Stimulated activated CD8-positive, alpha-beta memory T cell treated with anti-CD3 and anti-CD28 coated beads, Interleukin-4, amount 100 ng/mL, for 48 hours (primary cell): ENCODE data around the gene KIAA2012.

Experiments
- DNase-seq: peaks from one replicate; pipeline ENCODE4 v3.0.0-alpha.2; 2020

KIAA2012 gene

DNA sequence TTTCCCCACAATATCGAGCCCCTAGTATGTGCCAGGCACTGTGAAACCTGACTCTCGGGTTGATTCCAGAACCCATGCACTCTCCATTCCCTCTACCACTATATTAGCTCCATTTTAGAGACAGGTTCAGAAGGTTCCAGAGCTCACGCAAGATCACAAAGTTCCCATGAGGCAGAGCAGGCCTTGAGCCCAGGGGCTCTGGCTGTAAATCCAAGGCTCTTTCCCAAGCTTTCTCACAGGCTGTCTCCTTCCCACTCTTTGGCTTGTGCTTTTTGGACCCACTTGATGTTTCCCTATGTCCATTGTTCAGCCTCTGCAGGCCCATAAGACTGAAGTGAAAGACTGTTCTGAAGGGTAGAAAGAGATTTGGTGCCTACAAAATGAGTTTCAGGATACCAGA, 15.7 kb downstream of the KIAA2012 start:
- DNase-seq, result no peak

DNA sequence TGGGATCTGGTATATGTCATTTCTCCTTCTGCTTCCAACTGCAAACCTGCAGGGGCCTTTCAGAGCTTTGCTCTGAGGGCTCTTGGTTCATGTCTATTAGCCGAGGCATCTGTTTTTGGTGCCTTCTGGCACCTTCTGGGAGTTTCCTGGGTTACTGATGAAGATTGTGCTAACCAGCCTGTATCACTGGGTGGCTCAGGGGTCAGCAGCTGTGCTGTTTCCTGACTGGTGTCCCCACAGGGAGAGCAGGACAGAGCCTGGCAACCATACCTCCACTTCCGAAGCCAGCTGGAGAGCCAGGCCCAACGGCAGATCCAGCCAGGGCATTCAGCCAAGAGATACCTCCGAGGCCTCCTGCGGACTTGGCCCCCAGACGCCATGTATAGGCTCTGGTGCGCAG, 17.5 kb downstream of the KIAA2012 start:
- DNase-seq, result no peak

DNA sequence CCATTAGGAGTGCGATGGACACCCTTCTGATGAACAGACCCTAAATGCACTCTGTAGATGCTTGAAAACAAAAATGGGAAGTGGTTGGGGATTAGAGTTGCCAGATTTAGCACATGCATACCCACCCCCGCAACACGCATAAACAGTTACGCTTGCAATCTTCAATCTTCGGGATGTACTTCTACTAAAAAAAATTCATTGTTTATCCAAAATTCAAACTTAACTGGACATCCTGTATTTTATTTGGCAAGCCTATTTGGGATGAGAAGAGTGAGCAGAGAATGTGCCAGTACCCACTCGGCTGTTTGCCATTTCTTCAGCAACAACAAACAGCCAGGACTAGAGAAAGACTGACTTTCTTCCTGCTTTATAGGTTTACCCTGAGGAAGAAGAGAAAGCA, 18.4 kb downstream of the KIAA2012 start:
- no peak for DNase-seq

GRCh38 chr2:202094426-202094986, 21.5 kb downstream of the KIAA2012 start:
- DNase-seq, result no peak

- DNase-seq, result no peak
Observed at GRCh38 chr2:202095235-202095634, 22.2 kb downstream of the KIAA2012 start.

DNA sequence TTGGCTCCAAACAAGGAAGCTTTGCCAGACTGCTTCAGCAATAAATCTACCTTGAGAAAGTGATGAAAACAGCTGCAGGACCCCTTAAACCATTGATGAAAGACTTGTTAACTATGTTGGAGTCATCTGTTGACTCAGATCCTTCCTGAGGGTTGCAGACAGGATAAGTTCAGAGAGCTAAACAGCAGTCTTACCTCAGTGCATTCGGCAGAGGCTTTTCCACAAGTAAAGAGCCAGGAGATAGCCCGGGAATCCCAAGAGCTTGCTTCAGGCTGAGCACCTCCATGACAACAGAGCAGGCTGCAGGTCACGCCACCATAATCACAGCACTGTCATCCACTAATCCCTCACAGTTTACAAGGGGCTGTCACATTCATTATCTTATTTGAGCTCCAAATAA, 23.7 kb downstream of the KIAA2012 start:
- DNase-seq, result no peak

DNA sequence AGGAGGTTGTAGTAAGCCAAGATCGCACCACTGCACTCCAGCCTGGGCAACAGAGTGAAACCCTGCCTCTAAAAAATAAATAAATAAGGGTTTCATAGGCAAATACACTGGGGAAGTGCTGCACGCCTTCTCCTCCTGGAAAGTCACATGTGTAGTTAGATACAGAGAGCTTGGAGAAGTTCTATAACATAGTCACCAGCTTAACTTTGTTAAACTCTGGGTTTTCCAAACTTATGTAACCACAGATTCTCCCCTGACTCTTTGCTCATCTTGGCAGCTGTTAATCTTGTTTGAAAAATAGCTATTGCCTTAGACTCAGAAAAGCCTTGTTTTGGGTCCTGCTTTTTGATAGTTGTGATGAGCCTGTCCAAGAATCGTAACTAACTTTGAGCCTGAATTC, 25.2 kb downstream of the KIAA2012 start:
- DNase-seq, result no peak

DNA sequence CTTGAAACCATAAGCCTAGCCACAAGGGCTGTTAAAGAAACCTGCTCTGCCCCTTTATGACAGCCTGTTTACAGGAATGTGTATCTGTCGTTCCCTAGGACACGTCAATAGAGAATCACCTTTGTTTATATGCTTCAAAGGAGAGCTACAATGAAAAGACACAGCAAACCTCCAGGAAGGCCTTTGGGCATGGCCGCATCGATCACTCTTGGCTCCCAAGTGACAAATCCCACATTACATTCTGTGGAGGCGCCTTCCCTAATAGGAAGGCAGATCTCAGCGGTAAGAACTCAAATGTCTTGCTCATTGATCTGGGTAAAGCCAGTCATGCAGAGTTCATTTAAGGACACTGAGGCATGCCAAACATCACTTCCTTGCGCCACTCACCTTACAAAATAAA, 26.5 kb downstream of the KIAA2012 start:
- DNase-seq, result no peak

DNA sequence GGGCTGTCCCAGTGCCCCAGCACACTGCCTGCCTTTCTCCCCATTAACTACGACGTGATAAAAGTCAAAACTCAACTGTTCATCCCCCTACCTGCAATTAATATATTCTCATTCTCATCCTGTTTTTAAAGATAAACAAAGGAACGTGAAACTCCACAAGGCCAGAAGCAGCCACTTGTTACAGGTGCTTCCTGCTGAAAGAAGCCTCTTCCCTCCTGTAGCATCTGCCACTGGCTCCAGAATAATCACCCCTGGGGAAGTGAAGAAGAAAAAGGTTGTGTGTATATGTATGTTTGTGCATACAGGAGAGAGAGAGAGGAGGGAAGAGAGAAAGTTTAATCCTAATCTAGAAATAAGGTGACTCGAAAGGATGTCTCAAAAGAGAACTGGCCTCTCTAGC, 27.1 kb downstream of the KIAA2012 start:
- no peak for DNase-seq

- no peak for DNase-seq
Observed at GRCh38 chr2:202101026-202101579, 28.0 kb downstream of the KIAA2012 start.

DNA sequence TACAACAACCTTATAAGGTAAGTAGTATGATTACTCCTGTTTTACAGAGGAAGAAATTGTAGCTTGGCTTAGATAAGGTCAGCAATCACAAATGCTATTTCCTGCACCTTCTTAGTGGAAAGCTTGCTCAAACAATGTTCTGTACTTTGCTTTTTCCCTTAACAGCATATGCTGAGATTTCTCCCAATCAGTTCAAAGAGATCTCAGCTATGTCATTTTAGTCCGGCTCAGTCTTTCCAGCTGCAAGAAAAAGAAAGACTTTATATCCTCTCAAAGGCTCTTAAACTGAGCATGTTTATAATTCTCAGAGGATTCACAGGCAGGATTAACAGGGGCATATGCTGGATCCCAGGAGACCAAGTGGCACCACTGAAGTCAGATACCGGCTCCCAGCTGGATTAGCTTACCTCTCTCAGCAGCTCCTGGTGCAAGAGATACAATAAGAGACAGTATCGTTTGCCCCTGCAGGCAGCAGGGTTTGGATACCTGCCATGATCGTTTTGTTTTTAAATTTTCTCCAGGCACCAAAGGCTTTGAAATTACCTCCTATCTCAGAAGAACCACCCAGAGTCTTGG, 29.5 kb downstream of the KIAA2012 start:
- DNase-seq, result no peak

GRCh38 chr2:202104286-202104870, 31.3 kb downstream of the KIAA2012 start:
- peak; percentile 80 for DNase-seq

DNA sequence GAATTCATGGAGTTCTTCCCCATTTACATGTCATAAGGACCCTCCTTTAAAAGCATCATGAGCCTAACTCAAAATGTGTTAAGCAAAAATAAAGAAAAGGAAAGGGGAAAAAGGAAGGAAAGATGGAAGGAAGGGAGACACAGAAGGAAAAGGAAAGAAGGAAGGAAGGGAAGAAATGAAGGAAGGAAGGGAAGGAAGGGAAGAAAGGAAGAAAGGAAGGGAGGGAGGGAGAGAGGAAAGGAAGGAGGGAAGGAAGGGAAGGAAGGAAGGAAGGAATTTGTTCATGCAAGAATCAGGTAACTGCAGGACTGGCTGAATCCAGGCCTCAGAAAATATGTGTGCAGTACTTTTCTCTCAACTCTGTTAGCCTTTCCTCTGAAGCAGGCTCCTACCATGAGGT, 32.0 kb downstream of the KIAA2012 start:
- no peak for DNase-seq

- DNase-seq, result no peak
Observed at GRCh38 chr2:202108345-202108744, 35.3 kb downstream of the KIAA2012 start.

DNA sequence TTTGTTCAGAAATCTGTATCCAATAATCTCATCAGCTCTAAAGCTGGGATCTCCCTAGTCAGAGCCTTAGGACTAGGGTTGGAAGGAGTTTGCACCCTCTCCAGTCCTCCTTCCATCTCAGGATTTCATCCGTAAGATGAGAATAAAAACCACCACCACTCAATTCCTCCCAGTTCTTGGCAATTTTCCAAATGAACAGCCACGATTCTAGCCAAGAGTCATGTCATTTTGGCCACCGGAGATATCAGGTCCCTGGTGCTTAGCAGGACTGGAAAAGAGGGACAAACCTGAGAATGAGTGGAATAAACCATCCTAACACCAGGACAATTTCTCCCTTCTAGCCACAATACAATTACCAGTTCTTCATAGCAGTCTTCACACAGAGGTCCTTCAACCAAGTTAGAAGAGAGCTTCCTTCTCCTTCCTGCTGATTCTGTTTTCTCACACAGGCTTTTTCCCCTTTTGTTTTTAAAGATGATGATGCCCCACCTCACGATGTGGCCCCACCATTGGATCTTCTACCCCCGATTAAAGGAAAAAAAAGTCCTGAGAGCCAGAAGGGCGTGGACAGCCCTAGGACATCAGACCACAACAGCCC, 36.2 kb downstream of the KIAA2012 start:
- no peak for DNase-seq

GRCh38 chr2:202109737-202110184, 36.7 kb downstream of the KIAA2012 start:
- no peak for DNase-seq

- DNase-seq, result no peak
Observed at GRCh38 chr2:202110491-202110890, 37.4 kb downstream of the KIAA2012 start.

GRCh38 chr2:202112041-202112440, 39.0 kb downstream of the KIAA2012 start:
- no peak for DNase-seq

DNA sequence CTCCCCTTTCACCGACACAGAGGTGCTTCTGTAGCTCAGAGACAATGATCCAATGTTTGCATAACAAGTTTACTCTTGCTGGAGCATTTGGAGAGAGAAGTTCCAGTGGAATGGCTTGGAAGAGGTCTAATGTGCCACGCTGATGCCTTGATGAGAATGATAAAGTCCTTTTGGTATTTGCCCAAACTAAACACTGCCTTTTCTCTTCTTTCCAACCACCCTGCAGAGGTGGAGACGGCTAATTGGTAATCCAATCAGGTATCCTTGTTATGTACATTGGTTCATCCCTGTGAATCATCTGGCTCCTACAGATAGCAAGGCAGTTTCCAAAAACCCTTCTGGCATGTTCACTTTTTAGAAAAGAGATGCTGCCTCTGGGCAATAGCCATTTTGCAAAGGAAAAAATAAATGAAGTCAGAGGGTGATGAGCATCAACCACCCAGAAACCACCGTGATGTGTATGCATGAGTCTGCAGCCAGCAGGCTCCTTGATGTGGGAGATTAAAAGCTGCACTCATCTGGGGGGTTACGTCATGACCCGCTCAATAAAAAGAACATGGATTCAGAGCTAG, 40.6 kb downstream of the KIAA2012 start:
- no peak for DNase-seq

- DNase-seq, result no peak
Observed at GRCh38 chr2:202114291-202114690, 41.2 kb downstream of the KIAA2012 start.

GRCh38 chr2:202114795-202115194, 41.7 kb downstream of the KIAA2012 start:
- DNase-seq, result no peak

- DNase-seq, result no peak
Observed at GRCh38 chr2:202115479-202115971, 42.5 kb downstream of the KIAA2012 start.

GRCh38 chr2:202116691-202117090, 43.6 kb downstream of the KIAA2012 start:
- DNase-seq, result no peak

- no peak for DNase-seq
Observed at GRCh38 chr2:202118168-202118567, 45.1 kb downstream of the KIAA2012 start.
